ENCODE measurements around the gene KRTAP27-1.

Gene KRTAP27-1

DNA sequence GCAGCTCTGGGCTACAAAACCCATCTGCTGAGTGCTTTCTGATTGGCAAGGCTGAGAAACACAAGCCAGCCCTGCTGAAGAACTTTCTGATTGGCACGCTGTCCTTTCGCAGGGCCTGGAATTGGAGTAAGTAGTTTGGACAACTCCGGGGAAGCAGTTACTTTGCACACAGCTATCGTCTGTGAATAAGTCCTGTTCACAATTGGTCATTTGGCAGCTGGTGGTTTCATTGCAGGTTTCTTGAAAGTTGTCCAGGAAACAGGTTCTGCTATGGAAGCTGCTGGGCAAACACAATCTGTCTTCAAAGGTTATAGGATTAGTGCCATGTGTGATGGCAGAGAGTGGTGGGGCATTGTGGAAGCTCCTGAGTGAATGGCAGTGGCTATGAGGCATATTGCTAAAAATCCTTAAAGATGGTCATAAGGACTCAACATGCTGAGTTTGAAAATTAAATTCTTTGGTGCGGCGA is at the start of gene KRTAP27-1:
KRTAP27-1 (minus strand) TSS at position 419 of the 469 bp plus-strand sequence; CDS start at position 393, 26 bp downstream.
- DNase-seq (ENCODE audit: low read depth in 3 of 3): no peak

GRCh38 chr21:30382201-30382600 is 44.7 kb upstream of the KRTAP27-1 start:
- DNase-seq (ENCODE audit: low read depth in 3 of 3): no peak

DNA sequence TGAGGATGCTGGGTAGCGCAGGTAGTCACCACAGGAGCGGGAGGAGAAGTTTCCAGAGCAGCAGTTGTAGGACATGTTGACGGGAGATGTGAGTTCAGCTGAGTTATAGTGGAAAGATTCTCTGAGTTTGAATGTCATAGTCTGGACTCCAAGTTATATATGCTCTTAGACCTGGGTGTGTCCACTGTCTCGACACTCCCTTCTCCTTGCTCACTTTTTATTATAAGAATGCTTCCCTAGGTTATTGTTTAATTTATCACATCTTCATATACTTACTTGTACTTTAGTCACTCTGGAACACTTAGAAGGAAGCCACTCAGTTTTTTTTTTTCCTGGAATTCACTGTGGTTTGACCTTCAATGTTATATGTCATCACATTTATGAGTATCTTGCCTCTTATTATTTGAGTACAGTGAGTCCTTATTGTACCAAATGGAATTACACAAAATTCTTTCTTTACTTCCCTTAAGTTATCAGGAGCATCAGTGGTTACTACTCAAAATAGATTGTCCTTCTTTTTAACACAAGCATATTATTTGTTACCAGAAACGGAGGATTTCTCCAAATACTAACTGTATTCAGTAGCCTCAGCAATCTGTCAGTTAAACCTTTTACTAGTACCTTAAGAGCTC is 34.8 kb upstream of the KRTAP27-1 start, which contains the start of gene KRTAP13-2:
KRTAP13-2 (minus strand) TSS at position 133 of the 632 bp plus-strand sequence; CDS start at position 75, 58 bp downstream.
- no peak for DNase-seq (ENCODE audit: low read depth in 3 of 3)

DNA sequence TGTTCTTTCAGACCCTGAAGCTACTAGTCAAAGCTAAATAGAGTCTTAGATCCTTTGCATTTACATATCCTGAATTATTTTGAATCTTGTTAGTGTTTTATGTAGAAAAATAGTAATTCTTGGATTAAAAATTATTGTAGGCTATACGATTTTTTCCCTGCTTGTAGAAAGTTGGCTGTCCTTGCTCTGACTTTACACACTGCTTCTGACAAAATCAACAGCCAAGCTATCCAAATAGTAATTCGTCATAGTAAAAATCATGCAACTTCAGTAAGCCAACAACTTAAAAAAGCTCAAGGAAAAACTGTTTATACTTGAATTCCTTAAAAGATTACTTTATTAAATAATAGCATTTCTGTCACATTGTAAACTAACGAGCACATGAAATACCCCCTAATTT is 18.4 kb upstream of the KRTAP27-1 start:
- DNase-seq (ENCODE audit: low read depth in 3 of 3): no peak

DNA sequence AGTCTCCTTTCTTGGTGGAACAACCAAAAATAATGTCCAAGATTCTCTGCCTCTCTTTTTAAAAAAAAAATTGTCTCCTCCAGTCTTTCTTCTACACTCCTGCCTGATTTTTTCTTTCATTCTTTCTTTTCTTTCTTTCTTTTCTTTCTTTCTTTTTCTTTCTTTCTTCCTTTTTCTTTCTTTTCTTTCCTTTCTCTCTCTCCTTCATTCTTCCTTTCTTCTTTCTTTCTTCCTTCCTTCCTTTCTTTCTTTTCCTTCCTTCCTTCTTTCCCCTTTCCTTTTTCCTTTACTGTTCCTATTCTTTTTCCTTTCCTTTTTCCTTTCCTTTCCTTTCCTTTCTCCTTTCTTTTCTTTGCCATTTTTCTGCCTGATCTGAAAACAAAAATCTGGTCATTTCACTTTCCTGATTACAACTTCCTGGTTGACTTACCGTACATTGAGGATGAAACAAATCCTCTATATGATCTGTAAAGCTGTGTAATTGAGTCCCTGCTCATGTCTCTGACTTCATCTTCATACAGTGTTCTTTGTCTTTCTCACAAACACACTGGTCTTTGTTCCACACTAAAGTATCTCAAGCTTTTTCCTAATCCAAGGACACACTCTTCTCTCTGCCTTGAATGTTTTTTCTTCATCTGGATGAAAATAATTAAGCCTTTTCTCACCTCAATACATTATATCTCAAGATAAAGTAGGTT is 17.0 kb upstream of the KRTAP27-1 start:
- DNase-seq (ENCODE audit: low read depth in 3 of 3): no peak

GRCh38 chr21:30351534-30351933 is 14.0 kb upstream of the KRTAP27-1 start:
- no peak for DNase-seq (ENCODE audit: low read depth in 3 of 3)

DNA sequence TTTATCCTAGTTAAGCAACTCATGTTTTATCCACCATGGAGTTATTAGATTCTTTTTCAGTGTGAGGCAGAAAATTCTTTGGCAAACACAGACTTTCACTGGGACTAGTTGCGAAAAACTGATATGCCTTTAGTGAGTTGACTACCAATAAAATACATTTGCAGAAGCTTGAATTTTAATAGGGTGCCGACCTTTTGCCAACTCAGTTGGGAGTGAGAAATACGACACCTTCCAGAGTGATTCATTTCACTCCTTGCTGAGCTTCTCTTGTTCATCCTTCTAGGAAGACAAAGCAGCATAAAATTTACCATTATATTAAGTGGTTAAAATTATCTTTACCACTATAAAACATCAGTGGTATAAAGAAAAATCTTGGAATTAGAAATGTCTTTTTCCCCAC is 12.1 kb upstream of the KRTAP27-1 start:
- no peak for DNase-seq (ENCODE audit: low read depth in 3 of 3)

DNA sequence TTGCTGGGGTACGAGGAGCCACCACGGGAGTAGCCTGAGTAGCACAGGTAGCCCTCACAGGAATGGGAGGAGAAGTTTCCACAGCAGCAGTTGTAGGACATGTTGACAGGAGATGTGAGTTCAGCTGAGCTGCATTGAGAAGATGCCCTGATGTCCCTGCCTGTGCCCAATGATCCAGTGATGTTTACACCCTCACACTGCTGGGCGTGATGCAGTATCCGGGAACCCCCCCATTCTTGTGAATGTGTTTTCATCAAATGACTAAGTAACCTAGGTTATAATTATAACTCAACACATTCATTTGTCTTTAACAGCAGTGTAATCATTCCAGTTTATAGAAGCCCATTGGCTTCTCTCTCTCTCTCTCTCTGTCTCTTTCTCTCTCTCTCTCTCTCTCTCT is 11.0 kb upstream of the KRTAP27-1 start, which contains the start of gene KRTAP23-1:
KRTAP23-1 (minus strand) TSS at position 101 of the 400 bp plus-strand sequence; CDS start at position 101, 0 bp downstream.
- no peak for DNase-seq (ENCODE audit: low read depth in 3 of 3)

- no peak for DNase-seq (ENCODE audit: low read depth in 3 of 3)
Measured at GRCh38 chr21:30345014-30345413, 7.5 kb upstream of the KRTAP27-1 start.

DNA sequence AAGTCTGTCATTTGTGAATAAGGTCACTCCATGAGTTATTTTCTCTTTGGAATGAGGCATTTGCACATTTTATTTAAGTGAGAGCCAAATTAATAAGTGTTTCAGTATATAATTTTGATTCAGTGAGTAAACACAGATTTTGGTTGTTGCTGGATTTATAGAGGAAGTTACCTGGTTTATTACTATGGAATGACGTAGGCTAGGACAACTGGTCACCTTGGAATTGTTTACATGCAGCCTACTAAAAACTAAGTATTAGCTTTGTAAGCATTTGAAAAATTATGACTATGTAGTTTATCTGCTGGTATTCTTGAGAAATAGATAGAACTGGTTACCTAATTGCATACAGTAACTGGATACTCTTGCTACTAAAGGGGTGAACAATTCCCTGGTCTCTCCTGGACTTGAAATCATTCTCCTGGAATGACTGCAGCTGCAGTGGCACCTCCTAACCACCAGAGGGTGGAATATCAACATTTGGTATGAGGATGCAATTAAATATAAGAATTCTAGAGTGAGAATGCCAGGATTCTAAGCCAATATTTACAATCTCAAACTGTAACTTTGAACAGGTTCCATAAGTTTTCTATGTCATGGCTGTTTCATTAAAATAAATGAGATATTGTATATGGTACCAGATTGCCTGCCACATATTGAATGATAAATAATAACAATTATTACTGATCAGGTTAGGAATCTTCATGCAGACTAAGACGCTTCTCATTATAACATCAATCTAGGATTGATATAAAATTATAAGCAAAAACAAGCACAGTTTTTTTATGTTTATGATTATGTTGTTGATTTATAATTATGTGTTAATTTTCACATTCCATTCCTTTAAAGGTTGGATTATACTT is 3.5 kb upstream of the KRTAP27-1 start:
- no peak for DNase-seq (ENCODE audit: low read depth in 3 of 3)

- DNase-seq (ENCODE audit: low read depth in 3 of 3): no peak
Measured at GRCh38 chr21:30338717-30339116, 1.2 kb upstream of the KRTAP27-1 start.

- DNase-seq (ENCODE audit: low read depth in 3 of 3): no peak
Measured at GRCh38 chr21:30337772-30338171, 278 bp upstream of the KRTAP27-1 start.

GRCh38 chr21:30336596-30336995 is 898 bp downstream of the KRTAP27-1 start:
- no peak for DNase-seq (ENCODE audit: low read depth in 3 of 3)

DNA sequence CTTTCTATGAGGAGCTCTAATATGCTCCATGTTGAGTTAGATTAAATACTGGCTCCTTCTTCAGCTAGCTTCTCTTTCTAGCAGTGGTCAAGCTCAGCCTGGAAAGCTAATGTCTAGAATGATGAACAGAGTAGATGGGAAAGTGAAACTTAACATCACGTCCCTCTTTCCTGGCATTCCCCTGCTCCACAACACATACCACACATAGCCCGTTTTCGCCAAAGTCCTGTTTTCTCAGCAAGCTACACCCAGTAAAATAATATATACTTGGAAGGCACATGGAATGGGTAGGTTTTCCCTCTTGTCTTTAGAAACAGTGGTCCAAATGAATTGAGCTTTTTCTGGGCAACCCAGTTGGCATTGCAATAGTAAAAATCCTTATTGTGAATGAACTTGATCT is 3.8 kb downstream of the KRTAP27-1 start:
- DNase-seq (ENCODE audit: low read depth in 3 of 3): no peak

DNA sequence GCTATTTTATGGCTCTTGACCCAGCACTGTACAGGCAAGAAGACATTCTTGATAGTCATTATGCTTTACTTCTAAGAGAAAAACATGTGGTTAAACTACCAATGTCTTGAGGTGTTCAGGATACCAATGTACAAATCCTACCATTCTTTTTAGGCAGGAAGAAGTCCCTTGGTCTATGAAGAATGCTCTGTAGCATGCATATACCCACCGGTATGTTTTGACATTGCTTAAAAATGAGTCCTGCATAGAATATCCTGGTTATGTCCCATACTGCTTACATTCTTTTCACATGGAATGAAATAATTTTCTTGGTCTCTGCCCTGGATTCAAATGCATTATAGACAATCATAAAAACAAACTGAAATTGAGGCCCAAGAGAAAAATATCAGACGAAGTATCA is 4.8 kb downstream of the KRTAP27-1 start:
- no peak for DNase-seq (ENCODE audit: low read depth in 3 of 3)

DNA sequence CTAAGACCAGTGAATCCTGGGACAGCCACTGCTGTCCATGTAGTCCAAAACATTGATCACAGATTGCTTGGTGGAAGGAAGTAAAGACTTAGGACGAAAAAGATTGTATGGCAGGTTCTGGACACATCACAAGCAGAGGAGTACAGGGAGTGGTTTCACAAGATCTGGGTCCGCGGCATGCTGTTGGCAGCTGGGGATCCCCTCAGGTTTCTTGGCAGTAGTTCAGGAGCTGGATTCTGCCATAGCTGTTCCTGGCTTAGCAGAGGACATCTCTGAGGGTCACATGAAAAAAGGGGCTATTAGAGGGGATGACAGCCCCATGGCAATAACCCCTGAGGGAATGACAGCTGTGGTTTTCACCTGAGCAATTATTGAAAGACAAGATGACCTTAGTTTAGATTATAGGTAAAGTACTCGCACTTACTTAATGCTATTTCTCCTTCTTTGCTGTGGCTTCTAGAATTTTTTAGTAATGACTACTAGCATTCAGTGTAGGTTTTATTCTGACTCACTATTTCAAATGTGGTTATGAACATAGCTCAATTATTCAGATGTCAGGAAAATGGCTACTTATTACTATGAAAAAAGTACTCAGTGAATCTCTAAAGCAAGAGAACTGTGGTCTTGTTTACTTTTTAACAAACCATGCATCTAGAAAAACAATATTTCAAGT is 8.2 kb downstream of the KRTAP27-1 start:
- no peak for DNase-seq (ENCODE audit: low read depth in 3 of 3)

GRCh38 chr21:30326390-30326789 is 11.1 kb downstream of the KRTAP27-1 start:
- DNase-seq (ENCODE audit: low read depth in 3 of 3): no peak

DNA sequence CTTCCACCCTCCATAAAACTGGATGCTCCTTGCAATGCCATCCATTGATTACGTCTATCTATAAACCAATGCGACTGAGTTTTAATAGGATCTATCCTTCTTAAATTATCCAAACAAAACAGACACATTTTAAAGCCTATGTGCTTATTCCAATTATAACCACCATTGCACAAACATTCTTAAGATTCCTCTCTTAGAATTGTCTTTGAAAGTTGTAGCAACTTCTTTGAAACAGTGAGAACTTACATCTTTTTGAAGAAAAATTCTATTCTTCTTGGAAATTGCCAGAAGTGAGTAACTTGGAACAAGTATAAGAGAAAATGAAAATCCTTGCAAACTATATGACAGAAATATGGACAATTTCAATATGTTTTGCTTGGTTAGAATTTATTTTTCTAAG is 17.3 kb downstream of the KRTAP27-1 start, which contains the start of gene KRTAP26-1:
KRTAP26-1 (minus strand) TSS at position 101 of the 400 bp plus-strand sequence. CDS start 280 bp downstream, outside the sequence.
- DNase-seq (ENCODE audit: low read depth in 3 of 3): no peak

- no peak for DNase-seq (ENCODE audit: low read depth in 3 of 3)
Measured at GRCh38 chr21:30315701-30316100, 21.8 kb downstream of the KRTAP27-1 start.

DNA sequence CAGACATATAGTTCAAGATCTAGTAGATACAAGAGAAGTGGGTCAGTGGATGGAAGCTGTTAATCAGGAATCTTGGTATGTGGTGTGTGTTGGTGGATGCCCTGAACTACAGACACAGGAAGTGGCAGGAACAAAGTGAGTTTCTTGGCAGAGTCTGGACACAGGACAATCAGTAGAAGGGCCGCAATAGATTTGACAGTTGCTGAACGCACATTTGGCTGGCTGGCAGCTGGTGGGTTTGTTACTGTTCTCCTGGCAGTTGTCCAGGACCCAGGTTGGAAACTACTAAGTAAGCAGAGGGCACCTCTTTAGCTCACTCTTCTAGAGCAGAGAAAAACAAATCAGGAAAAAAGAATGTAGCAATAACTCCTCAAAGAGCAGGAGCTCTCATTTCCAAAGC is 30.6 kb downstream of the KRTAP27-1 start:
- DNase-seq (ENCODE audit: low read depth in 3 of 3): no peak

DNA sequence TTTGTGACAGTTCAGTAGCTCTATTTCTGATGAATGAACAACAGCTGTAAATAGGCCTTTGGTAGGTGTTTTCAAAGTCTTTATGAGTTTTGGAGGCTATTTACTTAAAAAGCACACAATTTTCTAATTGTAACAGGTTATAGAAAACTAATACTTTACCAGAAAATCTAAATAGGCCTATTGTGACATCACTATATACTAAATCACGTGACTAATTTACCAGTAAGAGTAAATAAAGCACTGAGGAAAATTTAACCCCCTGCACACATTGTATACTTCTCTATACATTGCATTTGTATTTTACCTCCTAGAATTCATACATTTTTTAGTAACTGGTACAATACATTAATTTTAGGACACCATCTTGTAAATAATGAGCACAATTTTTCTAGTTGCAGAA is 32.4 kb downstream of the KRTAP27-1 start:
- DNase-seq (ENCODE audit: low read depth in 3 of 3): no peak

Measured in stimulated activated CD4-positive, alpha-beta T cell treated with anti-CD3 and anti-CD28 coated beads, TNF-alpha, amount 100 ng/mL, for 4 hours (primary cell).